KG1 (cell line): Measurements from ENCODE around the gene TPGS2.
"Not testable (repeated sequence)": the region's sequence is repeated elsewhere in the genome, so short reads cannot be mapped to it uniquely, and the experiment has no call there.

ENCODE experiments used
- DNase-seq: peaks from one replicate; lab custom pipeline; 2025; lab: John Stamatoyannopoulos, UW

TPGS2 gene

GRCh38 chr18:36772241-36772723, 56.5 kb downstream of the TPGS2 start:
- DNase-seq: no peak

GRCh38 chr18:36771245-36771644, 57.6 kb downstream of the TPGS2 start:
- DNase-seq: no peak

GRCh38 chr18:36770315-36770946, 58.4 kb downstream of the TPGS2 start:
- no peak for DNase-seq

GRCh38 chr18:36769611-36770314, 59.0 kb downstream of the TPGS2 start:
- no peak for DNase-seq

GRCh38 chr18:36769172-36769571, 59.6 kb downstream of the TPGS2 start:
- no peak for DNase-seq

GRCh38 chr18:36766836-36767235, 62.0 kb downstream of the TPGS2 start:
- no peak for DNase-seq

GRCh38 chr18:36762965-36763364, 65.8 kb downstream of the TPGS2 start:
- not testable (repeated sequence) for DNase-seq

- DNase-seq: no peak
Measured at GRCh38 chr18:36762074-36762473, 66.7 kb downstream of the TPGS2 start.

- DNase-seq: no peak
Measured at GRCh38 chr18:36761186-36761698, 67.6 kb downstream of the TPGS2 start.

GRCh38 chr18:36760598-36760997, 68.2 kb downstream of the TPGS2 start:
- DNase-seq: no peak

GRCh38 chr18:36759167-36759776, 69.5 kb downstream of the TPGS2 start:
- no peak for DNase-seq

- DNase-seq: no peak
Measured at GRCh38 chr18:36758623-36759022, 70.2 kb downstream of the TPGS2 start.

- no peak for DNase-seq
Measured at GRCh38 chr18:36757991-36758390, 70.8 kb downstream of the TPGS2 start.

GRCh38 chr18:36757081-36757480, 71.7 kb downstream of the TPGS2 start:
- no peak for DNase-seq

GRCh38 chr18:36756242-36756641, 72.6 kb downstream of the TPGS2 start:
- DNase-seq: no peak

GRCh38 chr18:36752929-36753865, 75.6 kb downstream of the TPGS2 start:
- DNase-seq: no peak

- no peak for DNase-seq
Measured at GRCh38 chr18:36745219-36745975, 83.4 kb downstream of the TPGS2 start.

GRCh38 chr18:36744261-36744876, 84.4 kb downstream of the TPGS2 start:
- DNase-seq: no peak
